HG03135 (cell line): Measurements from ENCODE around the gene IL31.
"Not testable (repeated sequence)": the region's sequence is repeated elsewhere in the genome, so short reads cannot be mapped to it uniquely, and the experiment has no call there.

Experiments
- ATAC-seq: cut with Tn5 transposase; IDR thresholded peaks from one replicate; pipeline ENCODE4 v1.9.1; 2021; ENCODE audit warnings: mild to moderate bottlenecking, moderate library complexity; ENCODE audit not compliant: unreplicated experiment

IL31 gene

GRCh38 chr12:122174155-122174845, at the start of gene IL31:
Gene IL31, minus strand, starts transcription at chr12:122174221. Its CDS starts 49 bp downstream, at chr12:122174172.
- no peak for ATAC-seq

DNA sequence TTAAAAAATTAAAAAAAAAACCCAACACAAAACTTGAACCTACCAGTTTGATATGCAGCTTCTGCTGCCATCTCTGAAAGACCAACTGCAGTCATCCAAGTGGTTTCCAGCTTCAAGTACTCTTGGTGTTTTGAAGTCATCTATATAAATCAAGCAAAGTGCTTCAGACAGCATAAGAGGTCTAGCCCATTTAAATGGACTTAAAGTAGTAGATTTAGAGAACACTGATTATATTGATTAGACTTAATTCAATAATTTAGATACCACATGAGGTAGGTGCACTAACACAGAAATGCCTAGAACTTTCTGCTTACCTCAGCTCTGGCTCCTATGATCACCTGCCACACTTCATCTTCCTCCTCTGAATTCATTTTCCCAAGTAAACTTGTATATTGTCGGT, 42.4 kb upstream of the IL31 start:
- ATAC-seq, result no peak

DNA sequence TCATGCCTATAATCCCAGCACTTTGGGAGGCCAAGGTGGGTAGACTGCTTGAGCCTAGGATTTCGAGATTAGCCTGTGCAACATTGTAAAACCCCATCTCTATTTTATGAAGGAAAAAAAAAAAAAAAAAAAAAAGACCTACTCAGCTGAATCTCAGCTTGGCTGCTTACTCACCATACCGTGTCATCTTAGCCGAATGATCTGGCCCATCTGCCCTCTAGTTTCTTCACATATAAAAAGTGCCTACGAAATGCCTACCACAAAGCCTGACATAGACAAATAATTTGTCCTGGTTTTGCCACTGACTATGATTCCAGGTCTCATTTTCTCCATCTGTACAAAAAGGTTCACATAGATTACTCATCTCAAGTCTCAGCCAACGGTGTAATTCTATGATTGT, 41.8 kb upstream of the IL31 start:
- ATAC-seq, result no peak

DNA sequence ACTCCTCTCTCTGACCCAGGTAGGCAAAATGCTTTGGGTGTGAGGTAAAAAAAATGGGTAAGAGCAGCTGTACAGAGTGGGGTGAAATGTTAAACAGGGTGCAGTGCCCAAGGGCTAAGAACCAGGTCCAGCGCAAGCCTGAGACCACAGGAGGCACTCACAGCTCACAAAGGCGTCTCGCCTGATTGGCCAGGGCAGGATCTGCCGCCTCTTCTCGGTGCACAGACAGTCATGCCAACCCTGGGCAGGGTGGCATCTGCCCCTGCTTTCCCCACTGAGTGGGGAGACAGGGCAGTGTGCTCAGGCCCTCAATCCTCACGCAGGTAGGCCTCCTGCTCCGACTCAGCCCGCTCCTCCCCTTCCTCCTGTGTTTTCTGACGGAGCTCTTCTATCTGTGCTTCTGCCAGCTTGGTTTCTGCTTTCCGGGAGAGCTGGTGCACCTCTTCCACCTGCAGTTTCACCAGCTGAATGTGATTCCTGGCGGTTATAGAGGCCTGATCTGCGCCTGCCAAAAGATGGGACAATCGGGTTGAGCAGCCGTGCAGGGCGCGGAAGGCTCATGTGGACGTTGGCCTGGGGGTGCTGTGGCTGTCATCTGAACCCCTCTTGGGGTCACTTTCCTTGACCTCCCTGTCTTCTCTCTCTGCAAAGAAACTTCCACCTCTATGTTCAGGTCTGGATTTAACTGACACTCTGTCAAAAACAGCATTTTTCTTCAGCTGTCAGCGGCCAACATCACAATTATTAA, 34.2 kb upstream of the IL31 start:
- ATAC-seq, result no peak

- no peak for ATAC-seq
Measured at GRCh38 chr12:122207391-122207790, 33.4 kb upstream of the IL31 start.

GRCh38 chr12:122206976-122207375, 33.0 kb upstream of the IL31 start:
- ATAC-seq, result no peak

- no peak for ATAC-seq
Measured at GRCh38 chr12:122206111-122206881, 32.3 kb upstream of the IL31 start.

- ATAC-seq, result no peak
Measured at GRCh38 chr12:122205053-122205925, 31.3 kb upstream of the IL31 start.

GRCh38 chr12:122204167-122205052, 30.4 kb upstream of the IL31 start:
- no peak for ATAC-seq

GRCh38 chr12:122203301-122204166, 29.5 kb upstream of the IL31 start, which contains the start of gene B3GNT4:
Gene B3GNT4, plus strand, starts transcription at chr12:122203709. Its CDS starts 910 bp downstream, at chr12:122204619.
- ATAC-seq, result no peak

DNA sequence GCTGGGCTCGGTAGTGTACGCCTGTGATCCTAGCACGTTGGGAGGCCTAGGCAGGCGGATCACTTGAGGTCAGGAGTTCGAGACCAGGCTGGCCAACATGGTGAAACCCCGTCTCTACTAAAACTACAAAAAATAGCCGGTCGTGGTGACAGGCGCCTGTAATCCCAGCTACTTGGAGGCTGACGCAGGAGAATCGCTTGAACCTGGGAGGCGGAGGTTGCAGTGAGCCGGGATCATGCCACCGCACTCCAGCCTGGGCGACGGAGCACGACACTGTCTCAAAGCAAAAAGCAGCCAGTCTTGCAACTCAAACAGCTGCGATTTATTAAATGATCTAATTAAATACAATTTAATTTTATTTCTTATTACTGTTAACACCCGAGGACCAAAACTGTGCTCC, 28.8 kb upstream of the IL31 start:
- not testable (repeated sequence) for ATAC-seq

- ATAC-seq, result no peak
Measured at GRCh38 chr12:122202017-122202416, 28.0 kb upstream of the IL31 start.

DNA sequence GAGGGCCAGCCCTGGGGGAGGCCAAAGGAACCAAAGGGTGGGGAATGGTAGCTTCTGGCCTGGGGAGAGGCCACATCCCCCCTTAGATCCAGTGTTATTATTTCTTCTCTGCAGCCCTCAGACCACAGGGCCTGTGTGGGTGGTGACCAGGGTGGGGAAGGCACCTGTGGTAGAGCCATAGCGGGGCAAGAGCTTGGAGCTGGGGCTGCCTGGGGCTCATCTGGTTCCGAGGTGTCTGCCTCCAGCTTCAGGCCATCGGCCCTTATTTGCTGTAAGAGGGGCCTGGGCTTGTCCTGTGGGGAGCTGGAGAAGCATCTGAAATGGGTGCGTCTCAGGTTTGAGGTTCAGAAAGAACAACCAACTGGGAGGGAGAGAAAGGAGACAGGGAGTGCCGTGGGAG, 27.4 kb upstream of the IL31 start:
- ATAC-seq, result no peak

- no peak for ATAC-seq
Measured at GRCh38 chr12:122200541-122201175, 26.6 kb upstream of the IL31 start.

DNA sequence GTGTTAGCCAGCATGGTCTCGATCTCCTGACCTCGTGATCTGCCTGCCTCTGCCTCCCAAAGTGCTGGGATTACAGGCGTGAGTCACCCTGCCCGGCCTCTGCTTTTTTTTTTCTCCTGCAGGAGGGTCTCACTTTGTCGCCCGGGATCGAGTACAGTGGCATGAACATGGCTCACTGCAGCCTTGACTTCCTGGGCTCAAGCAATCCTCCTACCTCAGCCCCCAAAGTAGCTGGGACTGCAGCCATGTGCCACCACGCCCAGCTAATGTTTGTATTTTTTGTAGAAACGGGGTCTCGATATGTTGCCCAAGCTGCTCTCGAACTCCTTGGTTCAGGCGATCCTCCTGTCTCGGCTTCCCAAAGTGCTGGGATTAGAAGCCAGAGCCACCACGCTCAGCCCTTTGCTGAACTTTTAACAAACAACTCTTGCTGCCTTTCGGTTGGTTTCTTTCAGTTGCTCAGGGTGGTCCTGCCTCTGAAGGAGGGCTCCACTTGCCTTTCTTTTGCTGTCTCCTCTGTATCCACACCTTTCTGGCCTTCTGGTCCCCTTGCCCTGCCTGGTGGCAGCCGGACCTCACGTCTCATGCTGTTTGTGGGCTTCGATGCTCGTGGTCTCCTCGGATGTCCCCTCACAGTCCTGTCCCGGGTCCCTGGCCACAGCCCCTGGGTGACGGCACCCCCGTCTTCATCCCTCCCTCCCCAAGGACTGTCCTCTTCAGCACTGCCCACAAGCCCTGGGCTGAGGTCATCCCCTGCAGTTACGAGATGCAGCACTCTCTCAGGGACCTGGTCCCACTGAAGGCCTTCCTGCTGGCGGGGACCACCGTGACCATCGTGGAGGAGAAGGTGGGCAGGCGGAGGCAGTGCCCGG, 25.7 kb upstream of the IL31 start:
- no peak for ATAC-seq

- no peak for ATAC-seq
Measured at GRCh38 chr12:122197612-122197966, 23.6 kb upstream of the IL31 start.

DNA sequence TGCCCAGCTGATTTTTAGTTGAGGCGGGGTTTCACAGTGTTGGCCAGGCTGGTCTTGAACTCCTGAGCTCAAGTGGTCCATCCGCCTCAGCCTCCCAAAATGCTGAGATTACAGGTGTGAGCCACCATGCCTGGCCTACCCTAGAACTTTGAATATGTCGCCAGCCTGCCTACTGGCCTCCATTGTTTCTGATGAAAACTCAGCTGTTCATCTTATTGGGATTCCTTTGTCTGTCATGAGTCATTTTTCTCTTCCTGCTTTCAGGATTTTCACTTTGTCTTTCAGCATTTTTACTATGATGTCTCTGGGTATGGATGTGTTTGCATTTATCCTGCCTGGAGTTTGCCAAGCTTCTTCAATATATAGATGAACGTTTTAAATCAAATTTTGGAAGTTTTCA, 21.4 kb upstream of the IL31 start:
- no peak for ATAC-seq
